Testis (tissue), 2 donors: ENCODE results near the gene GRIK1.

Experiments used
- POLR2A ChIP-seq: fragments of 450-650 bp; IDR thresholded peaks from one replicate; pipeline ENCODE4 v1.6.1; 2017; ENCODE audit warnings: antibody characterized with exemption, mild to moderate bottlenecking, moderate library complexity
- TF ChIP-seq, protein P1 (sequence below), 3 experiments: fragments of 450-650 bp in 2 of 3; fragments of 200-600 bp in 1 of 3; sonication (generic) in 1 of 3; IDR thresholded peaks; one replicate each; pipeline ENCODE4 v1.5.1; 2016 to 2019; ENCODE audit warnings: antibody characterized with exemption in 3 of 3, mild to moderate bottlenecking in 2 of 3, moderate library complexity in 1 of 3

DNA sequence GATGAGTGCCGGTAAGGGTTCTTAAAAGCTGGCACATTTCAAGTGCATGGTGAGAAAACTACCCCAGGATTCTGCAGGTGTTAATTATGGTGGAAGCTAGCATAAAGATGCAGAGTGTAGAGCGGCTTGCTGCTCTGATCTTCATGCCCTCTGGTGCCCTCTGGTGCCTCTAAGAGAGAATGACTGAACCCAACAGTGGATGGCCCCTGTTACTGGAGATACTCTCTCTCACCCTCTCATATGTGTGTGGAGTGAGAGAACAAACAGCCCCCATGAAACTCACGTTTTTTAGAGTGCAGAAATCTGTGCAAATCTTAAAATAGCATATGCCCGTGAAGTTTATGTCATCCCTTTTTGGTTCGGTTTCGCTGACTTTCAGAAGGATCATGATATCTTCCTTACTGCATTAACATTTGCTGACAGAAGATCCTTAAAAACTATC is 90.0 kb downstream of the GRIK1 start:
- TF ChIP-seq POLR2A = no peak
- TF ChIP-seq, protein P1, sequence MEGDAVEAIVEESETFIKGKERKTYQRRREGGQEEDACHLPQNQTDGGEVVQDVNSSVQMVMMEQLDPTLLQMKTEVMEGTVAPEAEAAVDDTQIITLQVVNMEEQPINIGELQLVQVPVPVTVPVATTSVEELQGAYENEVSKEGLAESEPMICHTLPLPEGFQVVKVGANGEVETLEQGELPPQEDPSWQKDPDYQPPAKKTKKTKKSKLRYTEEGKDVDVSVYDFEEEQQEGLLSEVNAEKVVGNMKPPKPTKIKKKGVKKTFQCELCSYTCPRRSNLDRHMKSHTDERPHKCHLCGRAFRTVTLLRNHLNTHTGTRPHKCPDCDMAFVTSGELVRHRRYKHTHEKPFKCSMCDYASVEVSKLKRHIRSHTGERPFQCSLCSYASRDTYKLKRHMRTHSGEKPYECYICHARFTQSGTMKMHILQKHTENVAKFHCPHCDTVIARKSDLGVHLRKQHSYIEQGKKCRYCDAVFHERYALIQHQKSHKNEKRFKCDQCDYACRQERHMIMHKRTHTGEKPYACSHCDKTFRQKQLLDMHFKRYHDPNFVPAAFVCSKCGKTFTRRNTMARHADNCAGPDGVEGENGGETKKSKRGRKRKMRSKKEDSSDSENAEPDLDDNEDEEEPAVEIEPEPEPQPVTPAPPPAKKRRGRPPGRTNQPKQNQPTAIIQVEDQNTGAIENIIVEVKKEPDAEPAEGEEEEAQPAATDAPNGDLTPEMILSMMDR (IDR thresholded peaks at IDR 0.05) = peak; percentile 22 to 61 (median 53)
